SH-SY5Y (cell line): ENCODE data around the gene GPR68.

Source experiments
- GATA2 ChIP-seq: IDR thresholded peaks from 2 replicates; pipeline ENCODE4 v1.6.1; 2011; ENCODE audit warnings: mild to moderate bottlenecking, low read depth, low read length
- GATA3 ChIP-seq: IDR thresholded peaks from 2 replicates; pipeline ENCODE4 v1.6.1; 2011; ENCODE audit warnings: low read depth, mild to moderate bottlenecking, low read length, moderate library complexity

GRCh38 chr14:91216731-91217226 is 27.7 kb downstream of the GPR68 start:
- TF ChIP-seq GATA2, result no peak
- TF ChIP-seq GATA3, result no peak
